ENCODE data around the gene EML2.

EML2 gene

DNA sequence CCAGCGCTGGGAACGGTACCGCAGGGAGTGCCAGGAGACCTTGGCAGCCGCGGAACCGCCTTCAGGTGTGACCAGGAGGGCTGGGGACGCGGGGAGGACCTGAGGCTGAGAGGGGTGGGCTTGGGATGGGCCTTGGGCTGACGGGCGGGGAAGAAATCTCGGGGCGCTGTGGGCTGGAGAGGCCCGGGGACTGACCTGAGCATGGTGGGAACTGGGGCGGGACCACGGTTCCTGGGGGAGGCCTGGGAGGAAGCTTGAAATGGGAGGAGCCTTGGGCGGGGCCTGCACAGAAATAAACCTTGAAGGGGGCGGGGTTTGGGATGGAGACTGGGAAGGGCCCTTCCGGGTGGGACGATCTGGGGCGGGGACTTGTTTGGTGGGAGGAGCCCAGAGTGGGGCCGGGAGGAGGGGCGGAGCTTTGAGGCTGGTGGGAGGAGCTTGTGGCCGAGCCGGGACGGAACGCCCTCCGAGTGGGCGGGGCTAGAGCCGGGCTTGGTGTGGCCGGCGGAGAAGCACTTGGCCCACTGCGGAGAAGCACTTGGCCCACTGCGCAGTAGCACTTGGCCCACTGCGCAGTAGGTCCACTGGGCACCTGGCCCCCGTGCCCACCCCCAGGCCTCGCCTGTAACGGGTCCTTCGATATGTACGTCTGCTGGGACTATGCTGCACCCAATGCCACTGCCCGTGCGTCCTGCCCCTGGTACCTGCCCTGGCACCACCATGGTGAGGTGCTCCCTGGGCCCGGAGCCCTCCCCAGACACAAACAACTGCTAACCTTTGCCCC, 31.7 kb upstream of the EML2 start:
- TF ChIP-seq CEBPB (IDR thresholded peaks at IDR 0.05) (no peak), REST (IDR thresholded peaks at IDR 0.05; ENCODE audit: low read depth) (no peak), USF1 (IDR thresholded peaks at IDR 0.05) (no peak), NFIC (IDR thresholded peaks at IDR 0.05) (no peak), EGR1 (IDR thresholded peaks at IDR 0.05) (no peak), RAD21 (IDR thresholded peaks at IDR 0.05; ENCODE audit: low read depth) (no peak), FOXM1 (IDR thresholded peaks at IDR 0.05; ENCODE audit: borderline replicate concordance, low read depth) (no peak), EP300 (IDR thresholded peaks at IDR 0.05; ENCODE audit: borderline replicate concordance) (no peak), TAF1 (IDR thresholded peaks at IDR 0.05; ENCODE audit: low read depth) (peak; percentile 15; the same call in 1 of the 2 replicates), YY1 (IDR thresholded peaks at IDR 0.05; ENCODE audit: low read depth) (no peak), ZBTB7A (IDR thresholded peaks at IDR 0.05; ENCODE audit: low read depth) (peak; percentile 31; the same call in 1 of the 2 replicates)

GRCh38 chr19:45668342-45668871, 29.2 kb upstream of the EML2 start:
- TF ChIP-seq ZBTB7A (IDR thresholded peaks at IDR 0.05; ENCODE audit: low read depth) (peak; percentile 68), NFIC (IDR thresholded peaks at IDR 0.05) (no peak)

DNA sequence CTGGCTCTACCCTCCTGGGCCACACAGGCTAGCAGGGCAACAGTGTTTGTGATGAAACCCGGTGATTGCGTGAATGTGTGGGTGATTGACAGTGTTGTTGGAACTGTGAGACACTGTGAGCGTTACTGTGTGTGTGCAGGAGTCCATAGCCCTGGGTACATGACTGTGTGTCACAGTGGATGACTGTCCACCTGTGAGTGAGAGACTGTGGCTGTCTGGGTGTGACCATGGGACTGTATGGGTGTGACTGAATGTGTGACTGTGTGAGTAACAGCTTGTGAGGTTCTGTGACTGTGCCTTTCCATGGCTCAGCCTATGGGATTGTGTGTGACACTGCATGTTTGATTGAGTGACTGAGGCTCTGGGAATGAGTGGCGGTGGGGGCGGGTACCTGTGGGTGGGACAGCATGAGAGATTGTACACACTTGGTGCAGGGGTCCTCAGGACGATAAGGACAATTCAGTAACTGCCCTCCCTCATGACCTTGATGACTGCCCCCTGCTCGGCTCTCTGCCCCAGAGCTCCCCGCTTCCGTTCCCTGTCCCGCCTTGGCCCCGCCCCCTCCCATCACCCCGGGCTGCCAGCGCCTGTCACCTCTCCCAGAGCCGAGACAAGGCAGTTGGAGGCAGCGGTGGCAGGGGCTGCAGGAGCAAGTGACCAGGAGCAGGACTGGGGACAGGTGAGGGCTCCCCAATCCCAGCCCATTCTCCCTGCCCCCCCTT, 28.6 kb upstream of the EML2 start, which contains the start of gene GIPR:
Gene GIPR (plus strand): TSS at position 602 of the 722 bp plus-strand sequence. CDS start 1,300 bp downstream, outside the sequence.
- TF ChIP-seq TEAD4 (IDR thresholded peaks at IDR 0.05) (no peak), USF1 (IDR thresholded peaks at IDR 0.05) (no peak), RAD21 (IDR thresholded peaks at IDR 0.05; ENCODE audit: low read depth) (no peak), EGR1 (IDR thresholded peaks at IDR 0.05) (no peak), MAX (IDR thresholded peaks at IDR 0.05) (no peak), EP300 (IDR thresholded peaks at IDR 0.05; ENCODE audit: borderline replicate concordance) (no peak), TCF12 (IDR thresholded peaks at IDR 0.05; ENCODE audit: low read depth) (no peak), TAF1 (IDR thresholded peaks at IDR 0.05; ENCODE audit: low read depth) (no peak), YY1 (IDR thresholded peaks at IDR 0.05; ENCODE audit: low read depth) (no peak), FOXM1 (IDR thresholded peaks at IDR 0.05; ENCODE audit: borderline replicate concordance, low read depth) (no peak), REST (IDR thresholded peaks at IDR 0.05; ENCODE audit: low read depth) (no peak), ZBTB7A (IDR thresholded peaks at IDR 0.05; ENCODE audit: low read depth) (no peak; the same call in 1 of the 2 replicates), CEBPB (IDR thresholded peaks at IDR 0.05) (no peak), CREB1 (IDR thresholded peaks at IDR 0.05; ENCODE audit: low read depth) (no peak), NFIC (IDR thresholded peaks at IDR 0.05) (no peak)

DNA sequence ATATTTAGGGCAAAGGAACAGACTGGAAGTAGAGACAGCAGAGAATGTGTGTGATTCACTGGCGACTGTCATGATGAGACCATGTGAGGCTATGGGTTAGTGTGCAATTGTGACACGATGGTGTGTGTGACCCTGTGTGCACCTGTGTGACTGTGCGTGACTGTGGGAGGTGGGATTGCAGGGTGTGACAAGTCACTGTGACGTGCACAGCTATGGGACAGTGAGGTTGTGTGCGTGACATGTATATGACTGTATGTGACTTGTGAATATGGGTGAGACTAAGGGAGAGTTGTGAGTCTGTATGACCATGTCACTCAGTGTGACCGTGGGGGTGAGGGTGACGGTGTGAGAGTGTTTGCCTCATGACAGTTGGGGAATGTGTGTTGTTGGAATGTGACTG, 25.4 kb upstream of the EML2 start:
- TF ChIP-seq USF1 (IDR thresholded peaks at IDR 0.05) (no peak), ZBTB7A (IDR thresholded peaks at IDR 0.05; ENCODE audit: low read depth) (no peak), RAD21 (IDR thresholded peaks at IDR 0.05; ENCODE audit: low read depth) (no peak), TEAD4 (IDR thresholded peaks at IDR 0.05) (no peak), YY1 (IDR thresholded peaks at IDR 0.05; ENCODE audit: low read depth) (no peak)

DNA sequence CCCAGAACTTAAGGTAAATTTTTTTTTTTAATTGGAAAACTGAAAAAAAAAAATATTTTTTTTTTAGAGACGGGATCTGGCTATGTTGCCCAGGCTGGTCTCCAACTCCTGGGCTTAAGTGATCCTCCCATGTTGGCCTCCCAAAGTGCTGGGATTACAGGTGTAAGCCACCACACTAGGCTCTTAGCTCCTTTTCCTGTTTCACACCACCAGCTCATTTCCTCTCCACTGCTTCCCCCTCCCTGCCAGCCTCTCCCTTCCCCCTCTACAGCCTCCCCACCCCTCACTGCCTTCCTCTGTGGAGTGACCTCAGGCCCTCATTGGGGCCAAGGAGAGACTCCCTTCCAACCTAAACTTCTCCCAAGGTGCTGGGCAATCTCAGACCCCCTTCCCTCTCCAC, 24.6 kb upstream of the EML2 start:
- TF ChIP-seq RAD21 (IDR thresholded peaks at IDR 0.05; ENCODE audit: low read depth) (no peak), EP300 (IDR thresholded peaks at IDR 0.05; ENCODE audit: borderline replicate concordance) (no peak), USF1 (IDR thresholded peaks at IDR 0.05) (no peak), CEBPB (IDR thresholded peaks at IDR 0.05) (no peak), TAF1 (IDR thresholded peaks at IDR 0.05; ENCODE audit: low read depth) (no peak), YY1 (IDR thresholded peaks at IDR 0.05; ENCODE audit: low read depth) (no peak), TCF12 (IDR thresholded peaks at IDR 0.05; ENCODE audit: low read depth) (no peak), NFIC (IDR thresholded peaks at IDR 0.05) (no peak), FOXM1 (IDR thresholded peaks at IDR 0.05; ENCODE audit: borderline replicate concordance, low read depth) (no peak), CREB1 (IDR thresholded peaks at IDR 0.05; ENCODE audit: low read depth) (no peak), ZBTB7A (IDR thresholded peaks at IDR 0.05; ENCODE audit: low read depth) (no peak), TEAD4 (IDR thresholded peaks at IDR 0.05) (no peak), EGR1 (IDR thresholded peaks at IDR 0.05) (no peak), MAX (IDR thresholded peaks at IDR 0.05) (no peak), REST (IDR thresholded peaks at IDR 0.05; ENCODE audit: low read depth) (no peak)

Measured in Ishikawa (cell line).